HL-60 (cell line): ENCODE measurements around the gene C22orf31.

Source experiments
- DNase-seq, 2 experiments: peaks; one replicate each; pipeline ENCODE4 v3.0.0-alpha.2; 2010 to 2020; ENCODE audit warnings: low read depth in 1 of 2, low spot score in 1 of 2
- H3K27ac ChIP-seq: fragments of 250-450 bp; sonication (Bioruptor Pico); replicated peaks from 2 replicates; pipeline ENCODE4 v1.5.1; 2020; ENCODE audit warnings: mild to moderate bottlenecking, moderate library complexity
- H3K27me3 ChIP-seq: fragments of 250-450 bp; sonication (Bioruptor Pico); 2 replicates; pipeline ENCODE4 v1.5.1; 2021; ENCODE audit warnings: mild to moderate bottlenecking, moderate library complexity; ENCODE audit not compliant: insufficient read depth, poor library complexity, severe bottlenecking
- H3K4me3 ChIP-seq: replicated peaks from 2 replicates; pipeline ENCODE4 v1.5.1; 2011; ENCODE audit warnings: mild to moderate bottlenecking, control low read depth, low read length; ENCODE audit not compliant: insufficient read depth
- CTCF ChIP-seq: IDR thresholded peaks from one replicate; pipeline ENCODE4 v1.5.1; 2011; ENCODE audit warnings: low read length, control low read depth, inconsistent platforms; ENCODE audit not compliant: insufficient read depth
- GABPA ChIP-seq: IDR thresholded peaks from 2 replicates; pipeline ENCODE4 v1.6.1; 2012; ENCODE audit warnings: low read depth
- POLR2AphosphoS5 ChIP-seq: IDR thresholded peaks from 2 replicates; pipeline ENCODE4 v1.6.1; 2012; ENCODE audit warnings: low read depth
- REST ChIP-seq: IDR thresholded peaks from 2 replicates; pipeline ENCODE4 v1.6.1; 2012; ENCODE audit warnings: low read depth; ENCODE audit not compliant: insufficient replicate concordance
- SPI1 ChIP-seq: IDR thresholded peaks from 2 replicates; pipeline ENCODE4 v1.6.1; 2012; ENCODE audit warnings: low read depth, mild to moderate bottlenecking, borderline replicate concordance

Gene C22orf31

DNA sequence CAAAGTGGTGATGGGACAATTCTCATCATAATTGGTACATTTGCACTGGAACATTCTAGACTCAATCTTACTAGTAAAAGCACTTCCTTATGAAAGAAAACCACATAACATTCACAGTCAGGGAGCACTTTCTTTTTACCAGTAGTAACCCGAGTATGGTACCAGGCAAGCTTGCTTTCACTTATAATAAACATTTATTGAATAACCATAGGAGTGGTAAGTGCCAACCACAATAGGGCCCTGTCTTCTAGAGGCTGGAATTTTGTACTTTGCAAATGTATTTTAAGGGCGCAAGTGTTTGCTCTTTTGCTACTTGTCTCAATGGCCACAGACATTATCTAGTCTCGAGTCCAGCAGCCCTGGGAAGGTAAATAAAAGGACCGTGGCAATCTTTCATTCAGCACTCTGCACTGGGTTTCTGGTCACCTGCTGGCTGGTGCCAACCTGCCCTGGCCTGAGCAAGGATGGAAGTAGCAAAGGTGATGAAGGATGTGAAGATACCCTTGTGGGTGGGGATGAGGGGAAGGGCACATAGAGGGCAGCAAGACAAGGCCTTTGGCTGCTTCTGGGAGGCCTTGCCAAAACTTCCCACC lies 24.2 kb downstream of the C22orf31 start:
- DNase-seq: no peak
- TF ChIP-seq POLR2AphosphoS5: no peak
- TF ChIP-seq CTCF: no peak
- no peak for TF ChIP-seq SPI1
- no peak for TF ChIP-seq REST
- TF ChIP-seq GABPA: no peak

DNA sequence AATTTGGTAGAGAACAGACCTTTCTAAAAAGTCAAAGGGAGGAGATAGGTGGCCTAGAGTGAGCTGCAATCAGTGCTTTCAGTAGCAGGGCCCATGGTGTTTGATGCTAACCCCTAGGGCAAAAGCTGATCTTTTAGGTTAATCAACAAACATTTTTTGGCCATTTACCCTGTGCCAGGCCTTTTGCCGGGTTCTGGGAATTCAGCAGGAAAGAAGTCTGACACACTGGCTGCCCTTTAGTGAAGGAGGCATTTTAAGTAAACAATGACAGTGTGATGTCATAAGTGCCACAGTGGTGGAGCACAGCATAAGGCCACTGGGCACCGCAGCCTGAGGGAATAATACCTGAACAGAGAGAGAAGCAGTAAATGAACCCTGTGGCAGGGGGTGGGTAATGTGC lies 29.0 kb downstream of the C22orf31 start:
- Histone ChIP-seq H3K27me3 (no peaks in the 10 kb centered on the region), H3K27ac (no peak overlapping the region), H3K4me3 (no peak overlapping the region)
- DNase-seq: no peak
- TF ChIP-seq REST (no peak), CTCF (no peak), GABPA (no peak), SPI1 (no peak), POLR2AphosphoS5 (no peak)

More for the DNA sequence above, 24.2 kb downstream of the C22orf31 start:
- Histone ChIP-seq H3K27ac (no peak overlapping the region), H3K4me3 (no peak overlapping the region), H3K27me3 (no peaks in the 10 kb centered on the region)

DNA sequence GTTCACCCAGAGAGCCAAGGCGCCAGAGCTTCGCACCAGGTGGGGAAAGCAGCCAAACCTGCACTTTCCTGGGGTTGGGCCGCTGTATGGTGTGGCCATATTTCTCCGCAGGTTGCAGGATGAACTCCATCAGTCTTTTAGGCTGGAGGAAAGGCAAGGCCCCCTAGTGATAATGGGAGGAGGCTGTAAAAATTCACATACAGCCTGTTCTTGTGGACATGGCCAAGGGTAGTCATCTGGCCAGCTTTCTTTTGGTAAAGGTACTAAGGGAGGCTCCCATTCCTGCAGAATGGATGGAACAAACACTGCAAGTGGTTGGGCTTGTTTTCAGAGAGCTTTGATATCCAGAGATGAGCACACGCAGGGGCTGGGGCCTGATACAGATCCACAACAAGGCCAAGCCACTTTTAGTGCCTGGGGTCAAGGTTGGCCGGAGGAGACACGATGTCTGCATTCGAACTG lies 29.6 kb downstream of the C22orf31 start:
- no peak for TF ChIP-seq CTCF
- no peak for TF ChIP-seq SPI1
- TF ChIP-seq REST: no peak
- no peak for TF ChIP-seq POLR2AphosphoS5
- TF ChIP-seq GABPA: no peak
- Histone ChIP-seq H3K27me3 (no peaks in the 10 kb centered on the region), H3K27ac (no peak overlapping the region), H3K4me3 (no peak overlapping the region)
- DNase-seq: no peak
